ENCODE results near the gene CCDC144A.
"Not testable (repeated sequence)": the region's sequence is repeated elsewhere in the genome, so short reads cannot be mapped to it uniquely, and the experiment has no call there.

- not testable (repeated sequence) for TF ChIP-seq POLR2A (IDR thresholded peaks at IDR 0.05; ENCODE audit: borderline replicate concordance, extremely low read depth, insufficient read depth, insufficient read length); POLR2AphosphoS5 (IDR thresholded peaks at IDR 0.05; ENCODE audit: low read depth, low read length); ZNF274 (IDR thresholded peaks at IDR 0.05; ENCODE audit: low read depth, low read length); SRF (IDR thresholded peaks at IDR 0.05; ENCODE audit: low read depth); EZH2phosphoT487 (IDR thresholded peaks at IDR 0.05; ENCODE audit: borderline replicate concordance)
- TF ChIP-seq, protein P1, sequence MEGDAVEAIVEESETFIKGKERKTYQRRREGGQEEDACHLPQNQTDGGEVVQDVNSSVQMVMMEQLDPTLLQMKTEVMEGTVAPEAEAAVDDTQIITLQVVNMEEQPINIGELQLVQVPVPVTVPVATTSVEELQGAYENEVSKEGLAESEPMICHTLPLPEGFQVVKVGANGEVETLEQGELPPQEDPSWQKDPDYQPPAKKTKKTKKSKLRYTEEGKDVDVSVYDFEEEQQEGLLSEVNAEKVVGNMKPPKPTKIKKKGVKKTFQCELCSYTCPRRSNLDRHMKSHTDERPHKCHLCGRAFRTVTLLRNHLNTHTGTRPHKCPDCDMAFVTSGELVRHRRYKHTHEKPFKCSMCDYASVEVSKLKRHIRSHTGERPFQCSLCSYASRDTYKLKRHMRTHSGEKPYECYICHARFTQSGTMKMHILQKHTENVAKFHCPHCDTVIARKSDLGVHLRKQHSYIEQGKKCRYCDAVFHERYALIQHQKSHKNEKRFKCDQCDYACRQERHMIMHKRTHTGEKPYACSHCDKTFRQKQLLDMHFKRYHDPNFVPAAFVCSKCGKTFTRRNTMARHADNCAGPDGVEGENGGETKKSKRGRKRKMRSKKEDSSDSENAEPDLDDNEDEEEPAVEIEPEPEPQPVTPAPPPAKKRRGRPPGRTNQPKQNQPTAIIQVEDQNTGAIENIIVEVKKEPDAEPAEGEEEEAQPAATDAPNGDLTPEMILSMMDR (IDR thresholded peaks at IDR 0.05 in 2 of 3, conservative IDR thresholded peaks at IDR 0.05 in 1 of 3; ENCODE audit: borderline replicate concordance in 1 of 3, insufficient read depth in 1 of 3, low read depth in 2 of 3, low read length in 2 of 3), result not testable (repeated sequence)
Observed at GRCh38 chr17:16768290-16769175, 78.5 kb downstream of the CCDC144A start.

Data from HCT116 (cell line).